Measurements from ENCODE around the gene NATD1. TPM values are rescaled to one million over a fixed set of nuclear protein-coding genes. Genes with fewer than 3 reads are reported as not detected.
A peak's percentile ranks its signal among the peaks of the same experiment; 100 is the strongest.

NATD1 gene
- polyA plus RNA-seq, 1 donor, result 6.9 TPM

DNA sequence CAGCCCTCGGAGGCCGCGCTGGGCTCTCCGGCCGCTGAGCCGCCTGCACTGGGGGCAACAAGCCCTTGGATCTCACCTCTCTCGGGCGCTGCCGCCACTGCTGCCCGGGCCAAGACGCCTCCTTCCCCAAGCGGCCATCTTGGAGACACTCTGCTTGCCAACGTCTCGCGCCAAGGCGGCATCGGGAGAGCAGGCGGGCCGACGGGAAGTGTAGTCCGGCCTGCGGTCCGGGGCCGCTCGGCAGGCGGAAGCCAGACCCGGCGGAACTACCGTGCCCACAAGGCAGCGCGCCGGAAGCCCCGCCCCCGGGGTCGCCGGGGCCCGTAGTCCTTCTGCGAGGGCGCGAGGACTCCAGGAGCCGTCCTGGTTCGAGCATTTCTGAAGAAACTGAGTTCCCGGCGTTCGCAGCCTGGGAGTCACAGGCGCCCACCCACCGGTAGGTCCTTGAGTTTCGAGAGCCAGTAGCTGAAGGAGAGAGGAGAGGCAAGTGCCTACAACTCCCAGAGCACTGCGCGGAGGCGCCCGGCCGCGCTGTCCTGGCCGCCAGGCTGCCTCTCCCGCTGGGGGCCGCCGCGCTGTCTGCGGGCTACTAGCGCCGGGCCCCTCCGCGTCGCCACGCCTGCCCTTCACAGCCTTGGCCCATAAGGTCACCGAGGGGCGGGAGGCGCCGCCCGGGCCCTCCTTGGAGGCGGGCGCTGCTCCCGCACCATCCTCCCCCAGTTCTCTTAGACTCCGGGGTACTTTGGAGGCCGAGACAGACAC lies 39.0 kb downstream of the NATD1 start, which contains the start of gene TMEM11:
TMEM11 (minus strand) TSS at position 147 of the 762 bp plus-strand sequence; CDS start at position 138, 9 bp downstream.
- no CpG with 5 or more reads among the region's 76 CpGs for WGBS (ENCODE audit: insufficient coverage, low lambda C conversion rate)
- Histone ChIP-seq H3K27me3 (ENCODE audit: control insufficient read depth, insufficient read depth, low read length) (no peaks in the 10 kb centered on the region), H3K4me3 (ENCODE audit: low read length) (peak within 1 kb of the TSS; percentile 98), H3K9me3 (ENCODE audit: control insufficient read depth, low read depth, low read length) (no peaks in the 10 kb centered on the region), H3K27ac (ENCODE audit: low read length) (peak within 1 kb of the TSS; percentile 87), H3K4me1 (ENCODE audit: control insufficient read depth, insufficient read depth, low read length) (peaks cover 13% of the 10 kb centered on the region), H3K36me3 (ENCODE audit: control insufficient read depth, insufficient read depth, low read length) (peaks cover 21% of the 10 kb centered on the region)
- DNase-seq, result peak; percentile 96 to 97

DNA sequence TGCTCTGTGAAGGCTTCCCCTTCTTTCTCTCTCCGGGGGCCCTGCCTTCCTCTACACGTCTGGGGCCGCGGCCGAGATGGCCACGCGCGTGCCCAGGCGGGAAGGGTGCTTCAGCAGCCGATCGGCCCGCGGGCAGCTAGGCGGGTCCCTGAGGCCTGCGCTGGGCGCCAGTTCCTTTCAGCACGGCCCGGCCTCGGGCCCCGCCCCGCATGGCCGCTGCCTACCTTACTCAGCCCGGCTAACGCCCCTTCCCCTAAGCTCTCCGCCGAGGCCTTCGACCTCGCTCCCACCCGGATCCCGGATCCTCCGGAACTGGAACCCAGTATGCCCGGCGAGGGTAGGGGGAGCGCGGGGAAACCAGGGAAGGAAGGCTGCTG lies 39.6 kb downstream of the NATD1 start:
- Histone ChIP-seq H3K4me3 (ENCODE audit: low read length) (peak overlapping the region; percentile 98), H3K36me3 (ENCODE audit: control insufficient read depth, insufficient read depth, low read length) (peaks cover 27% of the 10 kb centered on the region), H3K27me3 (ENCODE audit: control insufficient read depth, insufficient read depth, low read length) (no peaks in the 10 kb centered on the region), H3K4me1 (ENCODE audit: control insufficient read depth, insufficient read depth, low read length) (peaks cover 13% of the 10 kb centered on the region), H3K27ac (ENCODE audit: low read length) (peak overlapping the region; percentile 87), H3K9me3 (ENCODE audit: control insufficient read depth, low read depth, low read length) (no peaks in the 10 kb centered on the region)
- no CpG with 5 or more reads among the region's 35 CpGs for WGBS (ENCODE audit: insufficient coverage, low lambda C conversion rate)
- no peak for DNase-seq

DNA sequence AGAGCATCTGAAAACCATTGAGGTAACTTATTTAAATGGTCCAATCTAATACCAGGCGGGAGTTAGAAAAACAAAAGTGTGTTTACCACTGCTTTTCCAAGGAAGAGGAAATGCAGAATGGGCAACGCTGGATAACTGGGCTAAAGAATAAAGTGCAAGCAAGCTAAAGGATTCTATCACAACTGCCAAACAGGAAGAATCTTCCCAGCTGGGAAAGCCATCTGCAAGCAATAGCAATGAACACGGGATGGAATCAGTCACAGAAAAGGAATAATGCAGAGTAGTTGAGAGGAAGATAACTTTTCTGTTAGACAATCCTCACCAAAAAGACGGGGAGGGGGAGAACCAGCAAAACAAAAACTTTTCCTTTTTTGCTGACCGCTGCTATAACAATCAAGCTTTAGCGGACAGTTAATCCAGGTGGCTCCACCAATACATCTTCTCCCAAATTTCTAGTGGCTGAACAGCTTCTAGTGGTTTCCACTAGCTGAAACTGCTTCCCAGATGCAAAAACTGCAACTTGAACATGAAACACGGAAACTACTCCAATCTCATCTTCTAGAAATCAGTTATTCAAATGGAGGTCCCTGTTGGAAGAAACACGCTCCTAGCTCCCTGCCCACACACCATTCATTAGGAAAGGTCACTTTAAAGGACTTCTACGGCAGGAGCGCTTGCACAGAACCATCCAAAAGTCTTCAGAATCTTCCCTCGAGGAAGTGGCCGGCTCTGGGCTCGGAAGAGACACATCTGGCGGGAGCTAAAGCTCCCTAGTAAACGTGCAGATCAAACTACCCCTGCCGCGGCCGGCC lies 40.2 kb downstream of the NATD1 start:
- 17% methylated on average over 1 of the region's 18 CpGs for WGBS (ENCODE audit: insufficient coverage, low lambda C conversion rate)
- no peaks in the 10 kb centered on the region for H3K9me3 ChIP-seq (ENCODE audit: control insufficient read depth, low read depth, low read length)

DNA sequence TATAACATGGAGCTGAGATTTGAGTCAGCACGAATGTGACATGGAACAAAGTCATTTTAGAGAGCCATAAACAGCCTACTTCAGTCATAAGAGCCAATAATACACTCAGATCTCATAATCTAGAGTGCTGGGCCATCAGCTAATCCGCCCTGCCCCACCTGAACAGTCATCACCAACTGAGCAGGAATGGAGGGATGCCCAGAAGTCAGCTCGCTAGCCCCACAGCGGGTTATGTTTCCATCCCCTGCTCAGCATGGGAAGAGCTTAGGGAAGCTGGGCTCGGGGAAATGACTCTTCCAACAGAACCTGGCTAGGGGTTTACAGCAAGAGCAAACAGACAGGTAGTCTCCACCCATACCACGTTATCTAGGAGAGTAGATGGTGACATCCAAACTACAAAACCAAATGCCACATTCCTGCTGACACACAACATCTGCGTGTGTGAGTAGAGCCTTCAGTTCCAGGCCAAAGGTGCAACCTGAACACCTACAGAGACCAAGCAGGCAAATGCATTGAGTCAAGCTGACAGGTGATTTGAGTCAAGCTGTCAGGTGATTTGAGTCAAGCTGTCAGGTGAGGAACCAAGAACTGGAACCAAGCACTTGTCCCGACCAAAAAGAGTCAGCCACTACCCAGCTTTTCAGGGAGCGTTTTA lies 41.3 kb downstream of the NATD1 start:
- WGBS (ENCODE audit: insufficient coverage, low lambda C conversion rate), result no CpG with 5 or more reads among the region's 9 CpGs
- peak overlapping the region; percentile 64 for H3K27ac ChIP-seq (ENCODE audit: low read length)

More for the DNA sequence above, 40.2 kb downstream of the NATD1 start:
- H3K4me1 ChIP-seq (ENCODE audit: control insufficient read depth, insufficient read depth, low read length), result peaks cover 13% of the 10 kb centered on the region
- H3K27me3 ChIP-seq (ENCODE audit: control insufficient read depth, insufficient read depth, low read length), result no peaks in the 10 kb centered on the region
- no peak for DNase-seq
- H3K4me3 ChIP-seq (ENCODE audit: low read length), result peak overlapping the region; percentile 98
- peaks cover 32% of the 10 kb centered on the region for H3K36me3 ChIP-seq (ENCODE audit: control insufficient read depth, insufficient read depth, low read length)
- peak overlapping the region; percentile 87 for H3K27ac ChIP-seq (ENCODE audit: low read length)

DNA sequence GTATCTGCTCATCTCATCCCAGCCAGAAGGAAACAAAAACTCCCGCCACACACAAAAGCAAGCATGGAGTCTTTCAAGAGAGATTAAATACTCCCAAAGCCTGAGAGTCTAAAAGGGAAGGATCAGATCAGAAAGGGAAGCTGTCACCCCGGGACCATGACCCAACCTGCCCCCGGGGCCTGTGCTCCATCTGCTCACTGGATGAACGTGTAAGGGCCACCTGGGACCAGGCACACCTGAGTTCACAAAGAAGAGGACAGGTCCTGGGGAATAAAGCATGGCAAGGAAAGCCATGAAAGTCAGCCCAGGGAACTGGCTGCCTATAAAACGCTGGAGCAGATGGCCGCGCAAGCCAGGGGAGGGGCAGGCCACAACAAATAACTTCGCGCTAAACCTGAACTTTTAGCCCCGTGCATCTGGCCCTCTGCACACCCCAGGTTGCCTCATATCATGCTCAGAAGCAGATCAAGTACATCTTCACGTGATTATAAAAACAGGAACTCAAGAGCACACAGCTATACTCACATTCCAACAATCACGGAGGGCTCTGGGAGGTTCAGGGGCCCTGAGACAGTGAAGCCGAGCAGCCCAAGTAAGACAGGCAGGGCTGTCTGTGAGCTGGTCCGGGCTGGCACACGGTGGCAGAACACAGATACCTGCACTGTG lies 42.7 kb downstream of the NATD1 start:
- Histone ChIP-seq H3K4me3 (ENCODE audit: low read length) (no peak overlapping the region), H3K36me3 (ENCODE audit: control insufficient read depth, insufficient read depth, low read length) (peaks cover 38% of the 10 kb centered on the region), H3K9me3 (ENCODE audit: control insufficient read depth, low read depth, low read length) (no peaks in the 10 kb centered on the region), H3K27me3 (ENCODE audit: control insufficient read depth, insufficient read depth, low read length) (no peaks in the 10 kb centered on the region), H3K4me1 (ENCODE audit: control insufficient read depth, insufficient read depth, low read length) (peaks cover 13% of the 10 kb centered on the region), H3K27ac (ENCODE audit: low read length) (no peak overlapping the region)
- DNase-seq, result no peak
- WGBS (ENCODE audit: insufficient coverage, low lambda C conversion rate), result no CpG with 5 or more reads among the region's 15 CpGs

More for the DNA sequence above, 41.3 kb downstream of the NATD1 start:
- H3K4me3 ChIP-seq (ENCODE audit: low read length), result no peak overlapping the region
- DNase-seq, result peak in 1 of 2 donors; percentile 59
- H3K36me3 ChIP-seq (ENCODE audit: control insufficient read depth, insufficient read depth, low read length), result peaks cover 36% of the 10 kb centered on the region
- H3K4me1 ChIP-seq (ENCODE audit: control insufficient read depth, insufficient read depth, low read length), result peaks cover 13% of the 10 kb centered on the region
- H3K27me3 ChIP-seq (ENCODE audit: control insufficient read depth, insufficient read depth, low read length), result no peaks in the 10 kb centered on the region
- no peaks in the 10 kb centered on the region for H3K9me3 ChIP-seq (ENCODE audit: control insufficient read depth, low read depth, low read length)

DNA sequence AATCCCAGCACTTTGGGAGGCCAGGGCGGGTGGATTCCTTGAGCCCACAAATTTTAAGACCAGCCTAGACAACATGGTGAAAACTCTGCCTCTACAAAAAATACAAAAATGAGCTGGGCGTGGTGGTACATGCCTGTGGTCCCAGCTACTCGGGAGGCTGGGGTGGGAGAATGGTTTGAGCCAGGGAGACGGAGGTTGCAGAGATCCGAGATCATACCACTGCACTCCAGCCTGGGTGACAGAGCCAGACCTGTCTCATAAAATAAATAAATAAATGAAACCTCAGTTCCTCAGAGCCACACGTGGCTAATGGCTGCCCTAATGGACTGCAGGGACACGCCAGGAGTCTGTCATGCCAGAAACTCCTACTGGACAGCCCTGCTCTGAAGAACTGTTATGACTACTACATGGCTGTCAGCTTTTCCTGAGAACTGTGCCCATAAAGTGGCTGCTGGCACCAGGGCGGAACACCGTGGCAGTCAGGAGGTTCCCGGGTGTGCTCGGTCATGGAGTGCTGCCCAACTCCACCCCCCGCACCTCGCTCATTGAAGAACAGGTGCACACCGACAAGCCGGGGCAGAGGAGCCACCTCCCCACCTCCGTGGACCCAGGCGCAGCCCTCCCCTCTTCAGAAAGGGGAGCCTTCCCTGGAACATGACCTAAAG lies 43.6 kb downstream of the NATD1 start:
- no peaks in the 10 kb centered on the region for H3K9me3 ChIP-seq (ENCODE audit: control insufficient read depth, low read depth, low read length)
- H3K4me1 ChIP-seq (ENCODE audit: control insufficient read depth, insufficient read depth, low read length), result peaks cover 13% of the 10 kb centered on the region
- DNase-seq, result no peak
- H3K4me3 ChIP-seq (ENCODE audit: low read length), result no peak overlapping the region
- H3K27ac ChIP-seq (ENCODE audit: low read length), result no peak overlapping the region
- no peaks in the 10 kb centered on the region for H3K27me3 ChIP-seq (ENCODE audit: control insufficient read depth, insufficient read depth, low read length)
- H3K36me3 ChIP-seq (ENCODE audit: control insufficient read depth, insufficient read depth, low read length), result peaks cover 38% of the 10 kb centered on the region
- no CpG with 5 or more reads among the region's 17 CpGs for WGBS (ENCODE audit: insufficient coverage, low lambda C conversion rate)

DNA sequence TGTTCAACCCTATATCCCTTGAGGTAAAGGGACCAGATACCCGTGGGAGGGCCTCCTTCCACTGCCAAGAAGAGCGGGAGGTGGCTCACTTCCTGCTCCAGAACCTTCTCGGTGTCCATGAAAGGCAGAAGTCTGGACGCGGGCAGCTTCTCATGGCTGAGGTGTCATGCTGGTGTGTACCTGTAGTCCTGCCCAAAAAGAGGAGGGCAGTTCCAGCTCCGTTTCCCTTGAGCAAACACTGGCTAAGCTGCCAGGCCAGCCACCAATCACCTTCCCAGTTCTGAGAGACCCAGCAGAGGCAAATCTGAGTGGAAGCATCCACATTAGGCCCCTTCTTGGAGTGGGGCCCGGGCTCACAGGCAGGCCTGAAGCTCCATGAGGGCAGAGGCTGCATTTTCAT lies 44.9 kb downstream of the NATD1 start:
- no peak for DNase-seq
- H3K27me3 ChIP-seq (ENCODE audit: control insufficient read depth, insufficient read depth, low read length), result no peaks in the 10 kb centered on the region
- peaks cover 38% of the 10 kb centered on the region for H3K36me3 ChIP-seq (ENCODE audit: control insufficient read depth, insufficient read depth, low read length)
- WGBS (ENCODE audit: insufficient coverage, low lambda C conversion rate), result no CpG with 5 or more reads among the region's 7 CpGs
- peaks cover 13% of the 10 kb centered on the region for H3K4me1 ChIP-seq (ENCODE audit: control insufficient read depth, insufficient read depth, low read length)
- H3K9me3 ChIP-seq (ENCODE audit: control insufficient read depth, low read depth, low read length), result no peaks in the 10 kb centered on the region
- no peak overlapping the region for H3K27ac ChIP-seq (ENCODE audit: low read length)
- no peak overlapping the region for H3K4me3 ChIP-seq (ENCODE audit: low read length)

DNA sequence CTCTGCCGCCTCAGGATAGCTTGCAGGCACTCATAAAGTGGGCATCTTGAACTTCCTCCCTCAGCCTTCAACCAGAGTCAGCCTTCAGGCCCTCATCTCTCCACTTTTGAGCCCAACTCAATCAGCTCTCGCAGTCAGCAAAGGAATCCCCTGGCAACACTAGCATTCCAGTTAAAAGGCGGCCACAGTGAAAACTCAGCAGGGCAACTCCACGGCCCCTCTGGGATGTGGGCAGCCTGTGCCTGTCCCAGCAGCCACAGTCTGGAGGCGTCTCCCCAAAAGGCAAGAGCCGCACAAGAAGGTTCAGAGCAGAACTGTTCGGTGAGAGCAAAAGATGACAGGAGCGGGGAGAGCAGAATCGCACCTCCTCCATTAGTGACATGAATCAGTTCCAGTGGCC lies 48.3 kb downstream of the NATD1 start:
- no peak overlapping the region for H3K27ac ChIP-seq (ENCODE audit: low read length)
- no peaks in the 10 kb centered on the region for H3K9me3 ChIP-seq (ENCODE audit: control insufficient read depth, low read depth, low read length)
- no peak for DNase-seq
- no peak overlapping the region for H3K4me3 ChIP-seq (ENCODE audit: low read length)
- H3K36me3 ChIP-seq (ENCODE audit: control insufficient read depth, insufficient read depth, low read length), result peaks cover 39% of the 10 kb centered on the region
- 90% methylated on average over 2 of the region's 9 CpGs for WGBS (ENCODE audit: insufficient coverage, low lambda C conversion rate)
- no peaks in the 10 kb centered on the region for H3K27me3 ChIP-seq (ENCODE audit: control insufficient read depth, insufficient read depth, low read length)
- no peaks in the 10 kb centered on the region for H3K4me1 ChIP-seq (ENCODE audit: control insufficient read depth, insufficient read depth, low read length)

DNA sequence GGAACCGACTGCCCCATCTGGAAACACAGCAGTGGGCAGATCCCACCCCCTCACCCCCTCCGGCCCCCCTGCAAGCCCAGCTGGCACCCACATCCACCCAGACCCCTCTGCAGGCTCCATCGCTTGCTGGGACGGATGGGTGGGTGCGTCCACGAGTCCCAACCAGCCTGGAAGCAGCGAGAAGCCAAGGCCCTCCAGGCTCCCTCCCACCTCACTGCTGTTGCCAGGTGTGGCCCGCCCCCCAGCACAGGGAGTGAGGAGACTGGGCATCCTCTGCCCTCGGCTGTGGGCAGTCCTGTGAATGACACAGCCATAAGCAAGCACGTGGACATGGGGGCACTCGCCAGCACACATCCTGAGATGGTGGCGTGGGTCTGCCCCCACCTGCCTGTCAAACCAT lies 50.7 kb downstream of the NATD1 start:
- no CpG with 5 or more reads among the region's 12 CpGs for WGBS (ENCODE audit: insufficient coverage, low lambda C conversion rate)
- Histone ChIP-seq H3K4me3 (ENCODE audit: low read length) (no peak overlapping the region), H3K27me3 (ENCODE audit: control insufficient read depth, insufficient read depth, low read length) (no peaks in the 10 kb centered on the region), H3K9me3 (ENCODE audit: control insufficient read depth, low read depth, low read length) (no peaks in the 10 kb centered on the region), H3K27ac (ENCODE audit: low read length) (no peak overlapping the region), H3K36me3 (ENCODE audit: control insufficient read depth, insufficient read depth, low read length) (peaks cover 30% of the 10 kb centered on the region), H3K4me1 (ENCODE audit: control insufficient read depth, insufficient read depth, low read length) (no peaks in the 10 kb centered on the region)
- DNase-seq, result no peak

Data from large intestine (tissue), 3 donors.